ENCODE results near the gene VAC14.

DNA sequence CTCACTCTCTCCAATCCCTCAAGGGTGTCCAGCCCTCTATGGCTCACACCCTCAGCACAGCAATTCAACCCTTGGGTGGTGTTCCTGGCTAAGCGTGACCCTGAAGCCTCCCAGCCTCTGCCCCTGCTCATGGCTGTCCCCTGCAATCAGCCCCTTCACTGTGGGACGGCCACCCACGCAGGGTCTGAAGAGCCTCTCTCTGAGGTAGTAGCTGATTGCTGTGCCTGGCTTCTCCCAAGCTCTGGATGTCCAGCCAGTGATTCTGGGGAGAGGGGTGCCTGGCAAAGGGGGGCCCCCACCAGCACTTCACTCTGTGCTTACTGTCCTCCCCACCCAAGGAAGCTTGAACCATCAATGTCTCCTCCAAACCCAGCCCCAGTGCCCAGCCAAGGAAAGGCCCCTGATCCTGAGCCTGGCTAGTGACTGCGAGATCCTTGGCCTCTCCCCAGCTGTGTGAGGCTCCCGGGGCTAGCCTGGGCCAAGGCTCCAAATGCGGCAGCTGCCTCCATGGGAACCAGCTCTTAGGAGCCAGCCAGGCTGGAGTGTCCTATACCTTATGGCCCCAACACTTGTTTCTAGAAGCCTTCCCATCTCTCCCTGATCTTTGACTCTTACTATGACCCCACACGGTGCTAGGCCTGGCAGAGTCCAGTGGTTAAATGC, 125.0 kb downstream of the VAC14 start:
- TF ChIP-seq USF1 (IDR thresholded peaks at IDR 0.05; ENCODE audit: borderline replicate concordance, low read depth), result no peak
- TF ChIP-seq MXI1 (IDR thresholded peaks at IDR 0.05; ENCODE audit: low read depth, low read length), result no peak
- no peak for TF ChIP-seq FOSL2 (IDR thresholded peaks at IDR 0.05; ENCODE audit: borderline replicate concordance, low read depth)
- TF ChIP-seq TEAD4 (IDR thresholded peaks at IDR 0.05; ENCODE audit: borderline replicate concordance, insufficient read depth), result no peak
- no peak for TF ChIP-seq CTCF (IDR thresholded peaks at IDR 0.05)
- TF ChIP-seq ELF1 (IDR thresholded peaks at IDR 0.05), result no peak
- TF ChIP-seq RCOR1 (IDR thresholded peaks at IDR 0.05; ENCODE audit: low read length), result no peak
- TF ChIP-seq ZBTB33 (IDR thresholded peaks at IDR 0.05; ENCODE audit: borderline replicate concordance, low read depth), result no peak
- TF ChIP-seq POLR2AphosphoS5 (IDR thresholded peaks at IDR 0.05; ENCODE audit: low read depth, low read length), result no peak
- no peak for TF ChIP-seq EP300 (IDR thresholded peaks at IDR 0.05; ENCODE audit: borderline replicate concordance in 1 of 2, low read depth in 1 of 2, low read length in 1 of 2)
- TF ChIP-seq YY1 (IDR thresholded peaks at IDR 0.05; ENCODE audit: low read depth), result no peak
- no peak for TF ChIP-seq JUND (IDR thresholded peaks at IDR 0.05)

Measured in SK-N-SH (cell line).